ENCODE data around the gene PRR16.

- TF ChIP-seq, protein P1, sequence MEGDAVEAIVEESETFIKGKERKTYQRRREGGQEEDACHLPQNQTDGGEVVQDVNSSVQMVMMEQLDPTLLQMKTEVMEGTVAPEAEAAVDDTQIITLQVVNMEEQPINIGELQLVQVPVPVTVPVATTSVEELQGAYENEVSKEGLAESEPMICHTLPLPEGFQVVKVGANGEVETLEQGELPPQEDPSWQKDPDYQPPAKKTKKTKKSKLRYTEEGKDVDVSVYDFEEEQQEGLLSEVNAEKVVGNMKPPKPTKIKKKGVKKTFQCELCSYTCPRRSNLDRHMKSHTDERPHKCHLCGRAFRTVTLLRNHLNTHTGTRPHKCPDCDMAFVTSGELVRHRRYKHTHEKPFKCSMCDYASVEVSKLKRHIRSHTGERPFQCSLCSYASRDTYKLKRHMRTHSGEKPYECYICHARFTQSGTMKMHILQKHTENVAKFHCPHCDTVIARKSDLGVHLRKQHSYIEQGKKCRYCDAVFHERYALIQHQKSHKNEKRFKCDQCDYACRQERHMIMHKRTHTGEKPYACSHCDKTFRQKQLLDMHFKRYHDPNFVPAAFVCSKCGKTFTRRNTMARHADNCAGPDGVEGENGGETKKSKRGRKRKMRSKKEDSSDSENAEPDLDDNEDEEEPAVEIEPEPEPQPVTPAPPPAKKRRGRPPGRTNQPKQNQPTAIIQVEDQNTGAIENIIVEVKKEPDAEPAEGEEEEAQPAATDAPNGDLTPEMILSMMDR (IDR thresholded peaks at IDR 0.05) = no peak
- TF ChIP-seq SIN3A (IDR thresholded peaks at IDR 0.05; ENCODE audit: borderline replicate concordance, insufficient read depth, low read depth, low read length) (no peak), TCF7L2 (IDR thresholded peaks at IDR 0.05; ENCODE audit: low read depth, low read length) (no peak), POLR2AphosphoS5 (IDR thresholded peaks at IDR 0.05; ENCODE audit: low read depth, low read length) (no peak)
- TF ChIP-seq, protein P2, sequence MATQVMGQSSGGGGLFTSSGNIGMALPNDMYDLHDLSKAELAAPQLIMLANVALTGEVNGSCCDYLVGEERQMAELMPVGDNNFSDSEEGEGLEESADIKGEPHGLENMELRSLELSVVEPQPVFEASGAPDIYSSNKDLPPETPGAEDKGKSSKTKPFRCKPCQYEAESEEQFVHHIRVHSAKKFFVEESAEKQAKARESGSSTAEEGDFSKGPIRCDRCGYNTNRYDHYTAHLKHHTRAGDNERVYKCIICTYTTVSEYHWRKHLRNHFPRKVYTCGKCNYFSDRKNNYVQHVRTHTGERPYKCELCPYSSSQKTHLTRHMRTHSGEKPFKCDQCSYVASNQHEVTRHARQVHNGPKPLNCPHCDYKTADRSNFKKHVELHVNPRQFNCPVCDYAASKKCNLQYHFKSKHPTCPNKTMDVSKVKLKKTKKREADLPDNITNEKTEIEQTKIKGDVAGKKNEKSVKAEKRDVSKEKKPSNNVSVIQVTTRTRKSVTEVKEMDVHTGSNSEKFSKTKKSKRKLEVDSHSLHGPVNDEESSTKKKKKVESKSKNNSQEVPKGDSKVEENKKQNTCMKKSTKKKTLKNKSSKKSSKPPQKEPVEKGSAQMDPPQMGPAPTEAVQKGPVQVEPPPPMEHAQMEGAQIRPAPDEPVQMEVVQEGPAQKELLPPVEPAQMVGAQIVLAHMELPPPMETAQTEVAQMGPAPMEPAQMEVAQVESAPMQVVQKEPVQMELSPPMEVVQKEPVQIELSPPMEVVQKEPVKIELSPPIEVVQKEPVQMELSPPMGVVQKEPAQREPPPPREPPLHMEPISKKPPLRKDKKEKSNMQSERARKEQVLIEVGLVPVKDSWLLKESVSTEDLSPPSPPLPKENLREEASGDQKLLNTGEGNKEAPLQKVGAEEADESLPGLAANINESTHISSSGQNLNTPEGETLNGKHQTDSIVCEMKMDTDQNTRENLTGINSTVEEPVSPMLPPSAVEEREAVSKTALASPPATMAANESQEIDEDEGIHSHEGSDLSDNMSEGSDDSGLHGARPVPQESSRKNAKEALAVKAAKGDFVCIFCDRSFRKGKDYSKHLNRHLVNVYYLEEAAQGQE (IDR thresholded peaks at IDR 0.05; ENCODE audit: insufficient read depth in 1 of 2, low read depth in 2 of 2, low read length in 1 of 2) = no peak
Measured at GRCh38 chr5:120419127-120419526, 45.0 kb upstream of the PRR16 start.

Measured in Panc1 (cell line).